Lung microvascular endothelial cell (primary cell): Measurements from ENCODE around the gene PRRC2C. TPM values are rescaled to one million over a fixed set of nuclear protein-coding genes. Genes with fewer than 3 reads are reported as not detected.
"Not testable (repeated sequence)": the region's sequence is repeated elsewhere in the genome, so short reads cannot be mapped to it uniquely, and the experiment has no call there.

Experiments used
- DNase-seq, 2 donors: peaks; one replicate each; pipeline versions ENCODE4 v3.0.0 to v3.0.0-alpha.2; 2010; ENCODE audit warnings: low read depth in 2 of 2
- total RNA-seq: library from RNA; depleted of rRNA; stranded (reverse); fragments of >200 nt; gene quantifications from 2 replicates; pipeline ENCODE4 v1.2.1, GENCODE V29; 2014

Gene PRRC2C
- total RNA-seq, 1 donor from 2014 or later: 34.5 TPM

- no peak for DNase-seq
These were observed 98.4 kb downstream of the PRRC2C start for GRCh38 chr1:171583591-171584201.

DNA sequence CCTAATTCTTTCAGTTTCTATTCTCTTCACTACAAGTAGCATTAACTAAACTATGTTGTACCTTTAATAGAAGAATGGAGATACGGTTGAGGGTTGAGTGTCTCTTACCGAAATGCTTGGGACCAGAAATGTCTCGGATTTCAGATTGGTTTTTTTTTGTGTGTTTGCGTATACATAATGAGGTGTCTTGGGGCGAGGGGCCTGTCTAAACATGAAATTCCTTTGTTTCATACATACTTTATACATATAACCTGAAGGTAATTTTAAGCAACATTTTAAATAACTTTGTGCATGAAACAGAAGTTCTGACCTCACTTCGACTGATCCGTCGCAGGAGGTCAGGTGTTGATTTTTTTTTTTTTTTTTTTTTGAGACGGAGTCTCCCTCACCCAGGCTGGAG is 100.4 kb downstream of the PRRC2C start:
- DNase-seq: no peak

GRCh38 chr1:171588230-171588629 is 102.9 kb downstream of the PRRC2C start:
- no peak for DNase-seq

GRCh38 chr1:171590022-171590421 is 104.7 kb downstream of the PRRC2C start:
- DNase-seq: no peak

DNA sequence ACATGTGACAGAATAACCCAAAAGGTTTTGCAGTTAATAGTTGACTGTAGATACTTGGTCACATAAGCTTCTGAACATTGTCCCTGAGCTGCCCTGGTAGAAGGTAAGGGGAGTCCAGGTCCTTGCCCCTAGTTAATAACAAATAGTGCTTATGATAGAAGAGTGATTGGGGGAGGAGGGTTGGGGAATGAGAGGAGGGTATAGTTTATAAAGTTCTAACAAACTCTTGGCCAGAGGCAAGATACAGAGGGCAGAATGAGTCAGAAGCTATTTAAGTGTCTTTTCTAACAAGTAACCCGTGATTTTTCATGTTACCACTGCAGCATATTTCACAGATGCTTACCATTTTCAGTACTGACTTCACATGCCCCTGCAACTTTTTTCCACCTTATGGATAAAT is 110.0 kb downstream of the PRRC2C start:
- no peak for DNase-seq

DNA sequence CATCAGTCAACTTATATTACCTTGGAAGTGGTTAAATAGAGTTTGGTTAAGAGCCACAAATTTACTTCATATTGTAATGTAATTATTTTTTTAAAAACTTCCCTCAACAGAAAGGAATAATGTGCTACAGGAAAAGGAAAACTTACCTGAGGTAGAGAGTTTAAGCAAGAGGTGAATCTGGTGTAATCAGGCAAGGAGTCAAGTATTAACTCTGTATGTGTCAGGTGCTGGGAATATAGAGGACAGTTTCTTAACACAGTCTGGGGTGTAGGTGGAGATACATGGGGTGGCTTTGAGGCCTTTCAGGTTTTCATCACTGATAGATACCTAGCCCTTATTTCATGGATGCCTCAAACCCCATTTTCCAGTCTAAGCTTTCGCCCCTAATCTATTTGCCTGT is 110.8 kb downstream of the PRRC2C start:
- DNase-seq: no peak

- DNase-seq: no peak
These were observed 111.4 kb downstream of the PRRC2C start for GRCh38 chr1:171596705-171597104.

DNA sequence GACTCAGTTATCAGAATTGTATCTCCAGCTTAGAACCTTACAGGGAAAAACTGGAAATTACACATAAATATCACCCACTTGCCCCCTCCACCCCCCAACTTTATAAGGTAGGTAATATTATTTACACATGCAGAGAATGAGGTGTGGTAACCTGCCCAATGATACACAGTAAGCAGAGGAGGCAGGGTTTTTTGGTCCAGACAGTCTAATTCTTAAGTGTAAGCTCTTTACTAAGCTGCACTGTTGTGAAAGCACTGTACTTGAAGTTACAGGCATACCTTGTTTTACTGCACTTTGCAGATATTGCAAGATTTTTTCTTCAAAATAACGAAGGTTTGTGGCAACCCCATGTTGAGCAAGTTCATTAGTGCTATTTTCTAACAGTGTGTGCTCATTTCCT is 111.9 kb downstream of the PRRC2C start:
- DNase-seq: no peak

DNA sequence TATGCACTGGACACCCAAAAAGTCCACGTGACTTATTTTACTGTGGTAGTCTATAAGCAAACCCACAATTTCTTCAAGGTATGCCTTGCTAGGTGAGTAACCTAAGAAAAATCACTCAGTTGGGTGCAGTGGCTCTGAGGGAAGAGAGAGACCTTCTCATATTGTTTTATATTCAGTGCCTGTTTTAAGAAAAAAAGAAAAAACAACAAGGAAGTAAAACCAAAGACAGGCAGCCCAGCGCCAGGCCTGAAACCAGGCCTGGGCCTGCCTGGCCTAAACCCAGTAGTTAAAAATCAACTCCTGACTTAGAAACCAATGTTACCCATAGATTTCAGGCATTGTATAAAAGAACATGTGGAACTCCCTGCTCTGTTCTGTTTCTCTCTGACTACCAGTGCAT is 115.0 kb downstream of the PRRC2C start:
- not testable (repeated sequence) for DNase-seq

GRCh38 chr1:171600862-171601261 is 115.5 kb downstream of the PRRC2C start:
- no peak for DNase-seq

- DNase-seq: not testable (repeated sequence)
These were observed 117.7 kb downstream of the PRRC2C start for GRCh38 chr1:171603042-171603441.

DNA sequence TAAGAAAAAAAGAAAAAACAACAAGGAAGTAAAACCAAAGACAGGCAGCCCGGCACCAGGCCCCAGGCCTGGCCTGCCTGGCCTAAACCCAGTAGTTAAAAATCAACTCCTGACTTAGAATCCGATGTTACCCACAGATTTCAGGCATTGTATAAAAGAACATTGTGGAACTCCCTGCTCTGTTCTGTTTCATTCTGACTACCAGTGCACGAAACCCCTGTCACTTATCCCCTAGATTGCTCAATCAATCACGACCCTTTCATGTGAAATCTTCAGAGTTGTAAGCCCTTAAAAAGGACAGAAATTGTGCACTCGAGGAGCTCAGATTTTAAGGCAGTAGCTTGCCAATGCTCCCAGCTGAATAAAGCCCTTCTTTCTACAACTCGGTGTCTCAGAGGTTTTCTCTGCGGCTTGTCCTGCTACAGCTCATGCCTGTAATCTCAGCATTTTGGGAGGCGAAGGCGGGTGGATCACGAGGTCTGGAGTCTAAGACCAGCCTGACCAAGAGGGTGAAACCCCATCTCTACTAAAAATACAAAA is 121.1 kb downstream of the PRRC2C start:
- no peak for DNase-seq

DNA sequence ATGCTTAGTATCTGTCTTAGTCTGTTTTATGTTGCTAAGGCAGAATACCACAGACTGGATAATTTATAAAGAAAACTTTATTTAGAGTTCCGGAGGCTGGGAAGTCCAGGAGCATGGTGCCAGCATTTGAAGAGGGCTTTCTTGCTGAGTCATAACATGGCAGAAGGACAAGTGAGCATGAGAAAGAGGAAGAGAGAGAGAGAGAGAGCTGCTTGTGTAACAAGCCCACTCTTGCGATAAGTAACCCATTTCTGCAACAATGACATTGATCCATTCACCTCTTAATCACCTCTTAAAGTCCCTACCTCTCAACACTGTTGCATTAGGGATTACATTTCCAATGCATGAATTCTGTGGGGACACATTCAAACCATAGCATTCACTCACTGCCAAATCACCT is 125.1 kb downstream of the PRRC2C start:
- peak in 1 of 2 donors; percentile 31 for DNase-seq

- DNase-seq: no peak
These were observed 126.0 kb downstream of the PRRC2C start for GRCh38 chr1:171611306-171611705.

GRCh38 chr1:171613282-171613681 is 128.0 kb downstream of the PRRC2C start:
- no peak for DNase-seq

- DNase-seq: not testable (repeated sequence)
These were observed 130.0 kb downstream of the PRRC2C start for GRCh38 chr1:171615122-171615906.

- no peak for DNase-seq
These were observed 131.3 kb downstream of the PRRC2C start for GRCh38 chr1:171616586-171616985.

DNA sequence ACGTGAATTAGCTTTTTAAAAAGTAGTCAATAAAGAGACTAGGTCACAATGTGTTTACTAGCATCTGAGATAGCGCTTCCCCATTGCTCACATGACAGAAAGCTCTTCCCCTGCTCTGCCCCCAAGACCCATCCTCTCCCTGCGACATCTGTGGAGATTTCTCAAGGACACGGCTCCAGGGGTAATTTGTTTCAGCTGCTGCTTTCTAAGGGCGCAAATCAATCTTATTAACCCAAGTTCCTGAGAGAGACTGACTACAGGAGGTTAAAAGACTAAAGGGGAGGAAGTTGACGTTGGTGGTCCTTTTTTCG is 136.8 kb downstream of the PRRC2C start, which contains the start of gene MYOCOS:
TSS of gene MYOCOS (plus strand) at position 92 of the 311 bp plus-strand sequence. CDS start 1,641 bp downstream, outside the sequence.
- no peak for DNase-seq

- no peak for DNase-seq
These were observed 138.5 kb downstream of the PRRC2C start for GRCh38 chr1:171623651-171624331.

GRCh38 chr1:171625225-171625624 is 139.9 kb downstream of the PRRC2C start:
- DNase-seq: no peak

DNA sequence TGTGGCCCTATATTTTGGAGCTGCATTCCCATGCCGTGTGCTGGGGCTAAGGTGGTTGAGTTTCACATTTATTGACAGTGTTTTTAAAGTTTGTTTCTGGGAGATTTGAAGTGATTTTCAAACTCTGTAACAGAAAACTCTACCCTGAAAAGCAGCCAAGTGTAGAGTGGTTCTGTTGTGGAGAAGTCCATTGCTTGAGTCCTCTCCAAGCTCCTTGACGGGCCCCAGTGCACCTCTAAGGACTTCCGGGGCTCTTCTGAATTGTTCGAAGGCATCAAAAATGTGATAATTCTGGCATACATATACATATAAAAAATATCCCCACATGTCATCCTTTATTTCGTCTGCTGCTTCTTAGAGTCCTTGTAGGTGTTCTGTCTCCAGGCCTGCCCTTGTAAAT is 141.7 kb downstream of the PRRC2C start:
- DNase-seq: no peak

DNA sequence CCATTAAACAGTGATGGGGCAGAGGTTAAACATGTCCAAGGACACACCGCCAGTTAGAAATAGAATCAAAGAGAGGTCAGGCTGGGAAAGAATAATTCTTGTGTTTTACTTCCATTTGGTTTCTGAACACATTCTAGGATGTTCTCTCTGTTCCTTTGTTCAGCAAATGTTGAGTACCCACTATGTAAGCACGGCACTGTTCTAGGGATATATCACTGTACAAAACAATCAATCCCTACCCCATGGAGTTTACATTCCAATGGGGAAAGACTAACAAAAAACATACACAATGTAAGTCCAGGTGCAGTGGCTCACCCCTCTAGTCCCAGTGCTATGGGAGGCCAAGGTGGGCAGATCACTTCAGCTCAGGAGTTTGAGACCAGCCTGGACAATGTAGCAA is 142.9 kb downstream of the PRRC2C start:
- no peak for DNase-seq
